HepG2 (cell line): ENCODE measurements around the gene CYP4F2. TPM values are rescaled to one million over a fixed set of nuclear protein-coding genes. Genes with fewer than 3 reads are reported as not detected.
A peak's percentile ranks its signal among the peaks of the same experiment; 100 is the strongest.

ENCODE experiments used
- FOXO1 ChIP-seq: sonication (generic); formaldehyde crosslinking; IDR thresholded peaks from 2 replicates; pipeline ENCODE4 v1.4.0; 2020; ENCODE audit warnings: missing genetic modification reagents
- JUND ChIP-seq: sonication (generic); formaldehyde crosslinking; IDR thresholded peaks from 2 replicates; pipeline ENCODE4 v1.8.0; 2022; ENCODE audit warnings: mild to moderate bottlenecking, missing genetic modification reagents
- KAT8 ChIP-seq: IDR thresholded peaks from 2 replicates; pipeline ENCODE4 v1.6.1; 2016; ENCODE audit warnings: missing genetic modification reagents, missing compliant biosample characterization
- KMT2A ChIP-seq: sonication (generic); formaldehyde crosslinking; IDR thresholded peaks from 2 replicates; pipeline ENCODE4 v1.4.0; 2020; ENCODE audit warnings: missing genetic modification reagents
- MYC ChIP-seq: sonication (generic); formaldehyde crosslinking; IDR thresholded peaks from 2 replicates; pipeline ENCODE4 v1.9.0; 2021; ENCODE audit warnings: missing genetic modification reagents, borderline replicate concordance
- NONO ChIP-seq, 2 experiments: fragments of 450-650 bp in 1 of 2; sonication (generic) in 1 of 2; formaldehyde crosslinking in 1 of 2; IDR thresholded peaks in 1 of 2; conservative IDR thresholded peaks in 1 of 2; 2 replicates each; pipeline versions ENCODE4 v1.6.1 to v1.8.0; 2017 to 2022; ENCODE audit warnings: mild to moderate bottlenecking in 1 of 2, missing genetic modification reagents in 1 of 2, moderate library complexity in 1 of 2
- PHF5A ChIP-seq: IDR thresholded peaks from one replicate; pipeline ENCODE4 v1.6.1; 2018; ENCODE audit warnings: low read depth, missing genetic modification reagents; ENCODE audit not compliant: unreplicated experiment
- RXRA ChIP-seq: sonication (generic); formaldehyde crosslinking; IDR thresholded peaks from 2 replicates; pipeline ENCODE4 v1.5.1; 2020; ENCODE audit warnings: missing genetic modification reagents
- STAG1 ChIP-seq: sonication (generic); formaldehyde crosslinking; IDR thresholded peaks from 2 replicates; pipeline ENCODE4 v1.4.0; 2020; ENCODE audit warnings: missing genetic modification reagents
- TP53 ChIP-seq: sonication (generic); formaldehyde crosslinking; conservative IDR thresholded peaks from 2 replicates; pipeline ENCODE4 v1.4.0; 2020; ENCODE audit warnings: missing genetic modification reagents
- TSC22D2 ChIP-seq: sonication (generic); formaldehyde crosslinking; IDR thresholded peaks from 2 replicates; pipeline ENCODE4 v1.5.1; 2020; ENCODE audit warnings: missing genetic modification reagents, mild to moderate bottlenecking, borderline replicate concordance
- U2AF2 ChIP-seq: fragments of 200-400 bp; formaldehyde crosslinking; IDR thresholded peaks from 2 replicates; pipeline ENCODE4 v1.6.1; 2017; ENCODE audit warnings: low read depth, mild to moderate bottlenecking, low read length
- YY1 ChIP-seq: IDR thresholded peaks from 2 replicates; pipeline ENCODE4 v1.6.1; 2011; ENCODE audit warnings: low read length, low read depth, moderate library complexity, mild to moderate bottlenecking; ENCODE audit not compliant: insufficient read depth, insufficient replicate concordance
- ZFP36L1 ChIP-seq: sonication (generic); formaldehyde crosslinking; IDR thresholded peaks from 2 replicates; pipeline ENCODE4 v1.8.0; 2022; ENCODE audit warnings: mild to moderate bottlenecking, missing genetic modification reagents, moderate library complexity
- ZFX ChIP-seq: sonication (generic); formaldehyde crosslinking; IDR thresholded peaks from 2 replicates; pipeline ENCODE4 v1.4.0; 2020; ENCODE audit warnings: mild to moderate bottlenecking, low read depth, missing genetic modification reagents, moderate library complexity
- ZNF230 ChIP-seq: sonication (generic); formaldehyde crosslinking; IDR thresholded peaks from 2 replicates; pipeline ENCODE4 v1.4.0; 2020; ENCODE audit warnings: mild to moderate bottlenecking, missing genetic modification reagents
- ZNF558 ChIP-seq: sonication (generic); formaldehyde crosslinking; IDR thresholded peaks from 2 replicates; pipeline ENCODE4 v1.9.0; 2022; ENCODE audit warnings: mild to moderate bottlenecking, missing genetic modification reagents, borderline replicate concordance
- polyA plus RNA-seq, 8 experiments: library from polyadenylated mRNA; depleted of rRNA in 3 of 8; stranded (reverse) in 7 of 8; unstranded in 1 of 8; fragments of >200 nt; fragmentation: Illumina TruSeq in 4 of 8; extraction: Trizol in 4 of 8; gene quantifications; 2 replicates each; pipeline versions ENCODE4 v1.2.1 to v1.2.3, GENCODE V29; 2011 to 2016; ENCODE audit warnings: low read depth in 4 of 8, missing spikeins in 1 of 8, mixed read lengths in 1 of 8; ENCODE audit not compliant: insufficient read depth in 1 of 8
- total RNA-seq, 5 experiments: library from RNA; depleted of rRNA; stranded (reverse); fragments of >200 nt; fragmentation: Illumina TruSeq; extraction: Trizol; gene quantifications; 2 replicates each; pipeline ENCODE4 v1.2.3, GENCODE V29; 2016; ENCODE audit warnings: low read depth in 1 of 5
- TF ChIP-seq, protein P1 (sequence below): sonication (generic); formaldehyde crosslinking; IDR thresholded peaks from one replicate; pipeline ENCODE4 v1.5.1; 2020; ENCODE audit warnings: mild to moderate bottlenecking, missing genetic modification reagents; ENCODE audit errors: not compliant biosample characterization
- TF ChIP-seq, protein P2 (sequence below): sonication (generic); formaldehyde crosslinking; IDR thresholded peaks from 2 replicates; pipeline ENCODE4 v1.8.0; 2022; ENCODE audit warnings: mild to moderate bottlenecking, missing genetic modification reagents, borderline replicate concordance

CYP4F2 gene
- total and polyA plus RNA-seq, 2 of the 13 experiments (the other 11 are each of a cell fraction or from before 2014, with no cell fraction given), result 3.7 to 3.9 TPM

GRCh38 chr19:15836330-15837220, 61.3 kb downstream of the CYP4F2 start (continued):
- TF ChIP-seq ZFX (peak; percentile 88), KAT8 (CRISPR knock-in tag) (peak; percentile 91), RXRA (CRISPR knock-in tag) (peak; percentile 56; the same call in 1 of the 2 replicates), KMT2A (CRISPR knock-in tag) (0 out of 2 replicates have a peak, but pooled peaks have one; percentile 26), ZFP36L1 (CRISPR knock-in tag) (no peak), YY1 (no peak), TP53 (CRISPR knock-in tag) (no peak), U2AF2 (0 out of 2 replicates have a peak, but pooled peaks have one; percentile 32), NONO (IDR thresholded peaks at IDR 0.05) (no peak), NONO (CRISPR knock-in tag; conservative IDR thresholded peaks at IDR 0.05) (0 out of 2 replicates have a peak, but pooled peaks have one; percentile 50), ZNF558 (no peak), PHF5A (CRISPR knock-in tag) (no peak), JUND (CRISPR knock-in tag) (no peak), STAG1 (no peak), ZNF230 (CRISPR knock-in tag) (peak; percentile 41; the same call in 1 of the 2 replicates), FOXO1 (CRISPR knock-in tag) (no peak), TSC22D2 (CRISPR knock-in tag) (no peak; the same call in 1 of the 2 replicates), MYC (CRISPR knock-in tag) (peak; percentile 68; the same call in 1 of the 2 replicates)
- TF ChIP-seq, protein P1, sequence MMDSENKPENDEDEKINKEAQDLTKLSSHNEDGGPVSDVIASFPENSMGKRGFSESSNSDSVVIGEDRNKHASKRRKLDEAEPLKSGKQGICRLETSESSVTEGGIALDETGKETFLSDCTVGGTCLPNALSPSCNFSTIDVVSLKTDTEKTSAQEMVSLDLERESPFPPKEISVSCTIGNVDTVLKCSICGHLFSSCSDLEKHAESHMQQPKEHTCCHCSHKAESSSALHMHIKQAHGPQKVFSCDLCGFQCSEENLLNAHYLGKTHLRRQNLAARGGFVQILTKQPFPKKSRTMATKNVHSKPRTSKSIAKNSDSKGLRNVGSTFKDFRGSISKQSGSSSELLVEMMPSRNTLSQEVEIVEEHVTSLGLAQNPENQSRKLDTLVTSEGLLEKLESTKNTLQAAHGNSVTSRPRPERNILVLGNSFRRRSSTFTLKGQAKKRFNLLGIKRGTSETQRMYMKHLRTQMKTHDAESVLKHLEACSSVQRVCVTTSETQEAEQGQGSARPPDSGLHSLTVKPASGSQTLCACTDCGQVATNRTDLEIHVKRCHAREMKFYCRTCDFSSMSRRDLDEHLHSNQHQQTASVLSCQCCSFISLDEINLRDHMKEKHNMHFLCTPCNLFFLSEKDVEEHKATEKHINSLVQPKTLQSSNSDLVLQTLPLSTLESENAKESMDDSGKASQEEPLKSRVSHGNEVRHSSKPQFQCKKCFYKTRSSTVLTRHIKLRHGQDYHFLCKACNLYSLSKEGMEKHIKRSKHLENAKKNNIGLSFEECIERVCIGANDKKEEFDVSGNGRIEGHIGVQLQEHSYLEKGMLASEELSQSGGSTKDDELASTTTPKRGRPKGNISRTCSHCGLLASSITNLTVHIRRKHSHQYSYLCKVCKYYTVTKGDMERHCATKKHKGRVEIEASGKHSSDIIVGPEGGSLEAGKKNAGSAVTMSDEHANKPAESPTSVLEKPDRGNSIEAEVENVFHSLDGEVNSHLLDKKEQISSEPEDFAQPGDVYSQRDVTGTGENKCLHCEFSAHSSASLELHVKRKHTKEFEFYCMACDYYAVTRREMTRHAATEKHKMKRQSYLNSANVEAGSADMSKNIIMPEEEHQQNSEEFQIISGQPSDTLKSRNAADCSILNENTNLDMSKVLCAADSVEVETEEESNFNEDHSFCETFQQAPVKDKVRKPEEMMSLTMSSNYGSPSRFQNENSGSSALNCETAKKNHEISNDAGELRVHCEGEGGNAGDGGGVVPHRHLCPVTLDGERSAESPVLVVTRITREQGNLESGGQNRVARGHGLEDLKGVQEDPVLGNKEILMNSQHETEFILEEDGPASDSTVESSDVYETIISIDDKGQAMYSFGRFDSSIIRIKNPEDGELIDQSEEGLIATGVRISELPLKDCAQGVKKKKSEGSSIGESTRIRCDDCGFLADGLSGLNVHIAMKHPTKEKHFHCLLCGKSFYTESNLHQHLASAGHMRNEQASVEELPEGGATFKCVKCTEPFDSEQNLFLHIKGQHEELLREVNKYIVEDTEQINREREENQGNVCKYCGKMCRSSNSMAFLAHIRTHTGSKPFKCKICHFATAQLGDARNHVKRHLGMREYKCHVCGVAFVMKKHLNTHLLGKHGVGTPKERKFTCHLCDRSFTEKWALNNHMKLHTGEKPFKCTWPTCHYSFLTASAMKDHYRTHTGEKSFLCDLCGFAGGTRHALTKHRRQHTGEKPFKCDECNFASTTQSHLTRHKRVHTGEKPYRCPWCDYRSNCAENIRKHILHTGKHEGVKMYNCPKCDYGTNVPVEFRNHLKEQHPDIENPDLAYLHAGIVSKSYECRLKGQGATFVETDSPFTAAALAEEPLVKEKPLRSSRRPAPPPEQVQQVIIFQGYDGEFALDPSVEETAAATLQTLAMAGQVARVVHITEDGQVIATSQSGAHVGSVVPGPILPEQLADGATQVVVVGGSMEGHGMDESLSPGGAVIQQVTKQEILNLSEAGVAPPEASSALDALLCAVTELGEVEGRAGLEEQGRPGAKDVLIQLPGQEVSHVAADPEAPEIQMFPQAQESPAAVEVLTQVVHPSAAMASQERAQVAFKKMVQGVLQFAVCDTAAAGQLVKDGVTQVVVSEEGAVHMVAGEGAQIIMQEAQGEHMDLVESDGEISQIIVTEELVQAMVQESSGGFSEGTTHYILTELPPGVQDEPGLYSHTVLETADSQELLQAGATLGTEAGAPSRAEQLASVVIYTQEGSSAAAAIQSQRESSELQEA (CRISPR knock-in tag), result peak; percentile 30
- TF ChIP-seq, protein P2, sequence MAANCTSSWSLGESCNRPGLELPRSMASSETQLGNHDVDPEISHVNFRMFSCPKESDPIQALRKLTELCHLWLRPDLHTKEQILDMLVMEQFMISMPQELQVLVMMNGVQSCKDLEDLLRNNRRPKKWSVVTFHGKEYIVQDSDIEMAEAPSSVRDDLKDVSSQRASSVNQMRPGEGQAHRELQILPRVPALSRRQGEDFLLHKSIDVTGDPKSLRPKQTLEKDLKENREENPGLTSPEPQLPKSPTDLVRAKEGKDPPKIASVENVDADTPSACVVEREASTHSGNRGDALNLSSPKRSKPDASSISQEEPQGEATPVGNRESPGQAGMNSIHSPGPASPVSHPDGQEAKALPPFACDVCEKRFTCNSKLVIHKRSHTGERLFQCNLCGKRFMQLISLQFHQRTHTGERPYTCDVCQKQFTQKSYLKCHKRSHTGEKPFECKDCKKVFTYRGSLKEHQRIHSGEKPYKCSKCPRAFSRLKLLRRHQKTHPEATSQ (CRISPR knock-in tag), result no peak
